Parathyroid adenoma (tissue), 2 donors: Measurements from ENCODE around the gene TREM1.

Experiments
- H2AFZ ChIP-seq: fragments of 300-600 bp; sonication (generic); one replicate; pipeline ENCODE4 v1.7.0; 2017; ENCODE audit warnings: antibody characterized with exemption, mild to moderate bottlenecking
- H3K27ac ChIP-seq: fragments of 300-600 bp; sonication (generic); one replicate; pipeline ENCODE4 v1.7.0; 2017
- H3K27me3 ChIP-seq: fragments of 300-600 bp; sonication (generic); one replicate; pipeline ENCODE4 v1.7.0; 2017; ENCODE audit warnings: low read length; ENCODE audit not compliant: control insufficient read depth, insufficient read depth
- H3K36me3 ChIP-seq: fragments of 300-600 bp; sonication (generic); one replicate; pipeline ENCODE4 v1.7.0; 2017; ENCODE audit warnings: low read length; ENCODE audit not compliant: control insufficient read depth, insufficient read depth
- H3K4me1 ChIP-seq: fragments of 300-600 bp; sonication (generic); one replicate; pipeline ENCODE4 v1.7.0; 2017; ENCODE audit warnings: control low read depth
- H3K4me2 ChIP-seq: fragments of 300-600 bp; sonication (generic); one replicate; pipeline ENCODE4 v1.7.0; 2017; ENCODE audit warnings: low read length
- H3K4me3 ChIP-seq: fragments of 300-600 bp; sonication (generic); one replicate; pipeline ENCODE4 v1.7.0; 2017; ENCODE audit warnings: low read depth, low read length
- H3K79me2 ChIP-seq: fragments of 300-600 bp; sonication (generic); one replicate; pipeline ENCODE4 v1.7.0; 2017; ENCODE audit warnings: control low read depth
- H3K9ac ChIP-seq: fragments of 300-600 bp; sonication (generic); one replicate; pipeline ENCODE4 v1.7.0; 2017; ENCODE audit warnings: mild to moderate bottlenecking
- H3K9me3 ChIP-seq: fragments of 300-600 bp; sonication (generic); one replicate; pipeline ENCODE4 v1.7.0; 2017; ENCODE audit warnings: low read length; ENCODE audit not compliant: control insufficient read depth
- TF ChIP-seq, protein P1 (sequence below): fragments of 300-600 bp; sonication (generic); IDR thresholded peaks from one replicate; pipeline ENCODE4 v1.7.0; 2017; ENCODE audit warnings: antibody characterized with exemption, mild to moderate bottlenecking
- donor health status: primary hyperparathyroidism.

The TREM1 gene

GRCh38 chr6:41332842-41333736 lies 46.6 kb upstream of the TREM1 start:
- no peaks in the 10 kb centered on the region for H3K36me3 ChIP-seq
- H3K4me2 ChIP-seq = no peak overlapping the region
- H3K4me3 ChIP-seq = no peak overlapping the region
- no peak overlapping the region for H2AFZ ChIP-seq
- H3K27me3 ChIP-seq = no peaks in the 10 kb centered on the region
- H3K9ac ChIP-seq = no peak overlapping the region
- no peaks in the 10 kb centered on the region for H3K4me1 ChIP-seq
- no peaks in the 10 kb centered on the region for H3K79me2 ChIP-seq
- no peak overlapping the region for H3K27ac ChIP-seq
- no peaks in the 10 kb centered on the region for H3K9me3 ChIP-seq
- TF ChIP-seq, protein P1, sequence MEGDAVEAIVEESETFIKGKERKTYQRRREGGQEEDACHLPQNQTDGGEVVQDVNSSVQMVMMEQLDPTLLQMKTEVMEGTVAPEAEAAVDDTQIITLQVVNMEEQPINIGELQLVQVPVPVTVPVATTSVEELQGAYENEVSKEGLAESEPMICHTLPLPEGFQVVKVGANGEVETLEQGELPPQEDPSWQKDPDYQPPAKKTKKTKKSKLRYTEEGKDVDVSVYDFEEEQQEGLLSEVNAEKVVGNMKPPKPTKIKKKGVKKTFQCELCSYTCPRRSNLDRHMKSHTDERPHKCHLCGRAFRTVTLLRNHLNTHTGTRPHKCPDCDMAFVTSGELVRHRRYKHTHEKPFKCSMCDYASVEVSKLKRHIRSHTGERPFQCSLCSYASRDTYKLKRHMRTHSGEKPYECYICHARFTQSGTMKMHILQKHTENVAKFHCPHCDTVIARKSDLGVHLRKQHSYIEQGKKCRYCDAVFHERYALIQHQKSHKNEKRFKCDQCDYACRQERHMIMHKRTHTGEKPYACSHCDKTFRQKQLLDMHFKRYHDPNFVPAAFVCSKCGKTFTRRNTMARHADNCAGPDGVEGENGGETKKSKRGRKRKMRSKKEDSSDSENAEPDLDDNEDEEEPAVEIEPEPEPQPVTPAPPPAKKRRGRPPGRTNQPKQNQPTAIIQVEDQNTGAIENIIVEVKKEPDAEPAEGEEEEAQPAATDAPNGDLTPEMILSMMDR = no peak

GRCh38 chr6:41332241-41332640 lies 45.8 kb upstream of the TREM1 start:
- TF ChIP-seq, protein P1 = no peak

GRCh38 chr6:41331401-41332150 lies 45.1 kb upstream of the TREM1 start:
- H3K4me3 ChIP-seq = no peak overlapping the region
- H3K79me2 ChIP-seq = no peaks in the 10 kb centered on the region
- H3K9ac ChIP-seq = no peak overlapping the region
- H3K9me3 ChIP-seq = no peaks in the 10 kb centered on the region
- H3K4me2 ChIP-seq = no peak overlapping the region
- no peak overlapping the region for H2AFZ ChIP-seq
- H3K36me3 ChIP-seq = no peaks in the 10 kb centered on the region
- TF ChIP-seq, protein P1 = no peak
- H3K27me3 ChIP-seq = no peaks in the 10 kb centered on the region
- H3K4me1 ChIP-seq = no peaks in the 10 kb centered on the region
- no peak overlapping the region for H3K27ac ChIP-seq

More at GRCh38 chr6:41332241-41332640, 45.8 kb upstream of the TREM1 start:
- Histone ChIP-seq H3K4me2 (no peak overlapping the region), H3K4me1 (no peaks in the 10 kb centered on the region), H3K27ac (no peak overlapping the region), H3K27me3 (no peaks in the 10 kb centered on the region), H2AFZ (no peak overlapping the region), H3K9ac (no peak overlapping the region), H3K36me3 (no peaks in the 10 kb centered on the region), H3K4me3 (no peak overlapping the region), H3K9me3 (no peaks in the 10 kb centered on the region), H3K79me2 (no peaks in the 10 kb centered on the region)

DNA sequence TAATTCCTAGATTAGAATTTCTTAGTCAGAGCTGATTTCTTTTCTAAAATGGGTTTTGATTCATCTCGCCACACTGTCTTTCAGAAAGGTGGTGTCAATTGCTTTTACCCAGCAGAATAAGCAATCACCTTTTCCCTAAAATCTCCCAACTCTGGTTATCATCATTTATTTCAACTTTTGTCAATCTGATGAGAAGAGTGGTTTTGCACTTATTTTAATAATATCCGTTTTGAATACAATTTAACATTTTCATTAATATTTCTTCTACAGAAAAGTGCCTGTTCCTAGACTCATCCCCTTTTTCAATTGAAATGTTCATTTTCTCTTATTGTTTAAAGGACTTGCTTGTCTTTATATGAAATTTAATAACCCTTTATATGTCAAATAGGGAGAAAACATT lies 40.7 kb upstream of the TREM1 start:
- Histone ChIP-seq H3K79me2 (no peaks in the 10 kb centered on the region), H3K4me2 (no peak overlapping the region), H3K27ac (no peak overlapping the region), H3K4me1 (no peaks in the 10 kb centered on the region), H3K9ac (no peak overlapping the region), H3K4me3 (no peak overlapping the region), H3K36me3 (no peaks in the 10 kb centered on the region), H3K9me3 (no peaks in the 10 kb centered on the region), H2AFZ (no peak overlapping the region), H3K27me3 (no peaks in the 10 kb centered on the region)
- TF ChIP-seq, protein P1 = no peak
